Immature natural killer cell (primary cell): ENCODE data around the gene LRP2BP. TPM values are rescaled to one million over a fixed set of nuclear protein-coding genes. Genes with fewer than 3 reads are reported as not detected.
A peak's percentile ranks its signal among the peaks of the same experiment; 100 is the strongest.
"Not testable (repeated sequence)": the region's sequence is repeated elsewhere in the genome, so short reads cannot be mapped to it uniquely, and the experiment has no call there.

Experiments
- DNase-seq, 3 donors: peaks; one replicate each; pipeline ENCODE4 v3.0.0; 2022; ENCODE audit warnings: mixed read lengths in 1 of 3
- H3K27ac Mint-ChIP-seq, 6 donors: one replicate each; pipeline ENCODE4 v1.8.0; 2020; ENCODE audit warnings: mixed read lengths in 6 of 6, mild to moderate bottlenecking in 5 of 6, inconsistent platforms in 4 of 6, moderate library complexity in 3 of 6
- H3K27me3 Mint-ChIP-seq, 3 donors: one replicate each; pipeline ENCODE4 v1.8.0; 2020 to 2021; ENCODE audit warnings: low read depth in 3 of 3, mild to moderate bottlenecking in 3 of 3, mixed read lengths in 3 of 3, moderate library complexity in 3 of 3, inconsistent platforms in 1 of 3
- H3K36me3 Mint-ChIP-seq, 3 donors: one replicate each; pipeline ENCODE4 v1.8.0; 2020; ENCODE audit warnings: mixed read lengths in 3 of 3, inconsistent platforms in 2 of 3, mild to moderate bottlenecking in 2 of 3
- H3K4me1 Mint-ChIP-seq, 2 donors: one replicate each; pipeline ENCODE4 v1.8.0; 2020; ENCODE audit warnings: inconsistent platforms in 2 of 2, mild to moderate bottlenecking in 2 of 2, mixed read lengths in 2 of 2, moderate library complexity in 1 of 2
- H3K4me3 Mint-ChIP-seq, 5 donors: one replicate each; pipeline ENCODE4 v1.8.0; 2020; ENCODE audit warnings: mild to moderate bottlenecking in 5 of 5, mixed read lengths in 5 of 5, inconsistent platforms in 3 of 5, moderate library complexity in 3 of 5
- H3K9me3 Mint-ChIP-seq, 6 donors: one replicate each; pipeline ENCODE4 v1.8.0; 2020; ENCODE audit warnings: mild to moderate bottlenecking in 6 of 6, mixed read lengths in 6 of 6, inconsistent platforms in 4 of 6, moderate library complexity in 3 of 6
- polyA plus RNA-seq, 3 donors: library from polyadenylated mRNA; unstranded; fragments of 300-500 nt; fragmentation: Illumina TruSeq; gene quantifications; one replicate each; pipeline ENCODE4 v1.2.3, GENCODE V29; 2021

LRP2BP gene
- polyA plus RNA-seq, 3 donors from 2014 or later, result 0.17 to 0.36 TPM; not detected in 1

- Mint-ChIP-seq H3K36me3 (peaks cover 36 to 56% (median 51%) of the 10 kb centered on the region in 3 donors), H3K4me3 (peak overlapping the region in 1 of 5 donors; percentile 31), H3K4me1 (peaks cover 6 to 13% of the 10 kb centered on the region in 2 donors)
Measured at GRCh38 chr4:185343726-185344581, 51.8 kb downstream of the LRP2BP start.

GRCh38 chr4:185341841-185342240, 53.9 kb downstream of the LRP2BP start:
- peaks cover 6 to 13% of the 10 kb centered on the region in 2 donors for H3K4me1 Mint-ChIP-seq

More at GRCh38 chr4:185343726-185344581, 51.8 kb downstream of the LRP2BP start:
- H3K9me3 Mint-ChIP-seq, result no peaks in the 10 kb centered on the region
- H3K27me3 Mint-ChIP-seq, result no peaks in the 10 kb centered on the region
- DNase-seq, result no peak
- H3K27ac Mint-ChIP-seq, result peak overlapping the region in 1 of 6 donors; percentile 72

GRCh38 chr4:185341377-185341776, 54.3 kb downstream of the LRP2BP start:
- peak overlapping the region in 1 of 5 donors; percentile 73 for H3K4me3 Mint-ChIP-seq
- H3K27ac Mint-ChIP-seq, result peak overlapping the region in 1 of 6 donors; percentile 20
- no peak for DNase-seq
- H3K36me3 Mint-ChIP-seq, result peaks cover 28 to 48% (median 36%) of the 10 kb centered on the region in 3 donors
- no peaks in the 10 kb centered on the region for H3K9me3 Mint-ChIP-seq
- H3K27me3 Mint-ChIP-seq, result no peaks in the 10 kb centered on the region
- H3K4me1 Mint-ChIP-seq, result peaks cover 6 to 13% of the 10 kb centered on the region in 2 donors

More at GRCh38 chr4:185341841-185342240, 53.9 kb downstream of the LRP2BP start:
- Mint-ChIP-seq H3K9me3 (no peaks in the 10 kb centered on the region), H3K36me3 (peaks cover 26 to 51% (median 39%) of the 10 kb centered on the region in 3 donors), H3K27me3 (no peaks in the 10 kb centered on the region), H3K27ac (peak overlapping the region in 1 of 6 donors; percentile 74), H3K4me3 (peak overlapping the region in 1 of 5 donors; percentile 73)
- DNase-seq, result no peak

GRCh38 chr4:185339941-185340340, 55.8 kb downstream of the LRP2BP start:
- no peaks in the 10 kb centered on the region for H3K9me3 Mint-ChIP-seq
- no peaks in the 10 kb centered on the region for H3K27me3 Mint-ChIP-seq
- no peak for DNase-seq
- H3K27ac Mint-ChIP-seq, result no peak overlapping the region
- peaks cover 29 to 48% (median 36%) of the 10 kb centered on the region in 3 donors for H3K36me3 Mint-ChIP-seq
- no peak overlapping the region for H3K4me3 Mint-ChIP-seq
- peaks cover 4 to 10% of the 10 kb centered on the region in 2 donors for H3K4me1 Mint-ChIP-seq

- Mint-ChIP-seq H3K36me3 (peaks cover 17 to 24% (median 19%) of the 10 kb centered on the region in 3 donors), H3K9me3 (no peaks in the 10 kb centered on the region), H3K27me3 (no peaks in the 10 kb centered on the region), H3K4me1 (no peaks in the 10 kb centered on the region), H3K4me3 (no peak overlapping the region), H3K27ac (no peak overlapping the region)
- DNase-seq, result no peak
Measured at GRCh38 chr4:185335579-185335978, 60.1 kb downstream of the LRP2BP start.

- Mint-ChIP-seq H3K27me3 (no peaks in the 10 kb centered on the region), H3K36me3 (peaks cover 15 to 26% (median 19%) of the 10 kb centered on the region in 3 donors), H3K4me1 (no peaks in the 10 kb centered on the region), H3K9me3 (no peaks in the 10 kb centered on the region), H3K4me3 (no peak overlapping the region), H3K27ac (no peak overlapping the region)
- no peak for DNase-seq
Measured at GRCh38 chr4:185334326-185334725, 61.4 kb downstream of the LRP2BP start.

- DNase-seq, result no peak
- H3K27me3 Mint-ChIP-seq, result no peaks in the 10 kb centered on the region
- no peaks in the 10 kb centered on the region for H3K9me3 Mint-ChIP-seq
- H3K4me3 Mint-ChIP-seq, result no peak overlapping the region
- no peak overlapping the region for H3K27ac Mint-ChIP-seq
- H3K4me1 Mint-ChIP-seq, result no peaks in the 10 kb centered on the region
- H3K36me3 Mint-ChIP-seq, result peaks cover 9 to 19% (median 15%) of the 10 kb centered on the region in 3 donors
Measured at GRCh38 chr4:185332575-185333464, 62.9 kb downstream of the LRP2BP start.

- H3K27ac Mint-ChIP-seq, H3K27me3 Mint-ChIP-seq, H3K9me3 Mint-ChIP-seq, H3K4me3 Mint-ChIP-seq, DNase-seq, H3K4me1 Mint-ChIP-seq: not testable (repeated sequence)
- peaks cover 4 to 15% (median 14%) of the 10 kb centered on the region in 3 donors for H3K36me3 Mint-ChIP-seq
Measured at GRCh38 chr4:185329879-185330510, 65.7 kb downstream of the LRP2BP start.

- no peak for DNase-seq
- H3K9me3 Mint-ChIP-seq, result no peaks in the 10 kb centered on the region
- H3K27me3 Mint-ChIP-seq, result no peaks in the 10 kb centered on the region
- H3K36me3 Mint-ChIP-seq, result peaks cover 4 to 25% (median 11%) of the 10 kb centered on the region in 3 donors
- H3K4me3 Mint-ChIP-seq, result no peak overlapping the region
- H3K4me1 Mint-ChIP-seq, result no peaks in the 10 kb centered on the region
- no peak overlapping the region for H3K27ac Mint-ChIP-seq
Measured at GRCh38 chr4:185328586-185328985, 67.1 kb downstream of the LRP2BP start.

- not testable (repeated sequence) for DNase-seq, H3K4me3 Mint-ChIP-seq, H3K4me1 Mint-ChIP-seq, H3K9me3 Mint-ChIP-seq, H3K27me3 Mint-ChIP-seq, H3K27ac Mint-ChIP-seq
- peaks cover 7 to 29% (median 16%) of the 10 kb centered on the region in 3 donors for H3K36me3 Mint-ChIP-seq
Measured at GRCh38 chr4:185325721-185326120, 70.0 kb downstream of the LRP2BP start.

GRCh38 chr4:185324361-185324760, 71.4 kb downstream of the LRP2BP start:
- DNase-seq, H3K27ac Mint-ChIP-seq, H3K9me3 Mint-ChIP-seq, H3K4me1 Mint-ChIP-seq, H3K27me3 Mint-ChIP-seq, H3K4me3 Mint-ChIP-seq: not testable (repeated sequence)
- peaks cover 4 to 28% (median 18%) of the 10 kb centered on the region in 3 donors for H3K36me3 Mint-ChIP-seq

- Mint-ChIP-seq H3K4me3 (no peak overlapping the region), H3K36me3 (peaks cover 3 to 27% (median 16%) of the 10 kb centered on the region in 3 donors), H3K4me1 (peaks cover 0 to 2% of the 10 kb centered on the region in 2 donors), H3K27me3 (no peaks in the 10 kb centered on the region), H3K27ac (no peak overlapping the region), H3K9me3 (no peaks in the 10 kb centered on the region)
- no peak for DNase-seq
Measured at GRCh38 chr4:185323606-185324005, 72.1 kb downstream of the LRP2BP start.

- peaks cover 0 to 3% of the 10 kb centered on the region in 2 donors for H3K4me1 Mint-ChIP-seq
- DNase-seq, result no peak
- no peak overlapping the region for H3K27ac Mint-ChIP-seq
- no peaks in the 10 kb centered on the region for H3K9me3 Mint-ChIP-seq
- H3K4me3 Mint-ChIP-seq, result no peak overlapping the region
- no peaks in the 10 kb centered on the region for H3K27me3 Mint-ChIP-seq
- peaks cover 3 to 24% (median 13%) of the 10 kb centered on the region in 3 donors for H3K36me3 Mint-ChIP-seq
Measured at GRCh38 chr4:185322803-185323202, 72.9 kb downstream of the LRP2BP start.
